H54 (cell line): Measurements from ENCODE around the gene TXLNB.
A peak's percentile ranks its signal among the peaks of the same experiment; 100 is the strongest.
"Not testable (repeated sequence)": the region's sequence is repeated elsewhere in the genome, so short reads cannot be mapped to it uniquely, and the experiment has no call there.

Source experiments
- DNase-seq: peaks from one replicate; pipeline ENCODE4 v3.0.0; 2011; ENCODE audit warnings: low spot score, mixed read lengths; ENCODE audit not compliant: insufficient read length
- FAIRE-seq: peaks from 3 replicates; lab custom pipeline; 2011; peaks lifted over from hg19 to GRCh38; lab: Jason Lieb, UNC
- POLR2A ChIP-seq: IDR thresholded peaks from 2 replicates; pipeline ENCODE4 v1.6.1; 2011; ENCODE audit warnings: low read depth, mild to moderate bottlenecking, low read length

The TXLNB gene

GRCh38 chr6:139296927-139297326 is 5.1 kb upstream of the TXLNB start:
- DNase-seq (no peak), FAIRE-seq (peak; percentile 61)
- no peak for TF ChIP-seq POLR2A

- TF ChIP-seq POLR2A, result no peak
- DNase-seq (no peak), FAIRE-seq (no peak)
Observed at GRCh38 chr6:139295901-139296300, 4.1 kb upstream of the TXLNB start.

GRCh38 chr6:139294090-139294489 is 2.3 kb upstream of the TXLNB start:
- DNase-seq, result no peak
- no peak for FAIRE-seq
- no peak for TF ChIP-seq POLR2A

GRCh38 chr6:139293230-139293629 is 1.4 kb upstream of the TXLNB start:
- DNase-seq, FAIRE-seq: not testable (repeated sequence)

GRCh38 chr6:139290787-139291311 is 949 bp downstream of the TXLNB start:
- no peak for TF ChIP-seq POLR2A
- peak; percentile 45 for FAIRE-seq
- peak; percentile 9 for DNase-seq

GRCh38 chr6:139289233-139289632 is 2.6 kb downstream of the TXLNB start:
- DNase-seq (no peak), FAIRE-seq (no peak)
- no peak for TF ChIP-seq POLR2A

- TF ChIP-seq POLR2A, result no peak
- no peak for FAIRE-seq
- DNase-seq, result no peak
Observed at GRCh38 chr6:139288496-139289040, 3.2 kb downstream of the TXLNB start.

- DNase-seq (no peak), FAIRE-seq (no peak)
- no peak for TF ChIP-seq POLR2A
Observed at GRCh38 chr6:139287868-139288267, 3.9 kb downstream of the TXLNB start.

GRCh38 chr6:139286438-139286837 is 5.4 kb downstream of the TXLNB start:
- DNase-seq, FAIRE-seq: not testable (repeated sequence)

- TF ChIP-seq POLR2A, result no peak
- no peak for FAIRE-seq
- no peak for DNase-seq
Observed at GRCh38 chr6:139285590-139285989, 6.2 kb downstream of the TXLNB start.

- FAIRE-seq (no peak), DNase-seq (no peak)
- TF ChIP-seq POLR2A, result no peak
Observed at GRCh38 chr6:139284789-139285188, 7.0 kb downstream of the TXLNB start.

GRCh38 chr6:139282684-139283083 is 9.1 kb downstream of the TXLNB start:
- no peak for TF ChIP-seq POLR2A
- FAIRE-seq (no peak), DNase-seq (no peak)

- DNase-seq, result no peak
- no peak for FAIRE-seq
- TF ChIP-seq POLR2A, result no peak
Observed at GRCh38 chr6:139278190-139278589, 13.6 kb downstream of the TXLNB start.

- no peak for FAIRE-seq
Observed at GRCh38 chr6:139277587-139277986, 14.2 kb downstream of the TXLNB start.

GRCh38 chr6:139277161-139277560 is 14.6 kb downstream of the TXLNB start:
- DNase-seq, result no peak
- TF ChIP-seq POLR2A, result no peak
- no peak for FAIRE-seq

More at GRCh38 chr6:139277587-139277986, 14.2 kb downstream of the TXLNB start:
- DNase-seq, result no peak
- no peak for TF ChIP-seq POLR2A
